Activated CD4-positive, alpha-beta memory T cell treated with anti-CD3 and anti-CD28 coated beads, Interleukin-2, amount 10 ng/mL, durations not matched to agents 7 days and 5 days (primary cell): ENCODE results near the gene ZMYND10. TPM values are rescaled to one million over a fixed set of nuclear protein-coding genes. Genes with fewer than 3 reads are reported as not detected.

Experiments used
- CTCF ChIA-PET: fragments of 350-600 bp; sonication (Branson Sonifier 250); formaldehyde crosslinking; loops from one replicate; lab custom pipeline; 2021; ENCODE audit warnings: antibody characterized with exemption, inconsistent platforms; lab: Charles Lee
- POLR2A ChIA-PET: fragments of 350-600 bp; sonication (Branson Sonifier 250); formaldehyde crosslinking; loops from one replicate; lab custom pipeline; 2021; ENCODE audit warnings: antibody characterized with exemption; lab: Charles Lee
- DNase-seq: peaks from one replicate; pipeline ENCODE4 v3.0.0-alpha.2; 2020
- H3K27ac Mint-ChIP-seq: one replicate; pipeline ENCODE4 v1.8.0; 2021; ENCODE audit warnings: mild to moderate bottlenecking, mixed read lengths
- H3K27me3 Mint-ChIP-seq: one replicate; pipeline ENCODE4 v1.8.0; 2021; ENCODE audit warnings: mixed read lengths
- H3K36me3 Mint-ChIP-seq: one replicate; pipeline ENCODE4 v1.8.0; 2021; ENCODE audit warnings: low read depth, mixed read lengths
- H3K4me1 Mint-ChIP-seq: one replicate; pipeline ENCODE4 v1.8.0; 2021; ENCODE audit warnings: mixed read lengths
- H3K4me3 Mint-ChIP-seq: one replicate; pipeline ENCODE4 v1.8.0; 2021; ENCODE audit warnings: mild to moderate bottlenecking, mixed read lengths
- H3K9me3 Mint-ChIP-seq: one replicate; pipeline ENCODE4 v1.8.0; 2021; ENCODE audit warnings: mixed read lengths
- total RNA-seq, 2 experiments: library from RNA; stranded (reverse); gene quantifications; one replicate each; pipeline ENCODE4 v1.2.3, GENCODE V29; 2021

ZMYND10 gene
- total RNA-seq, 2 experiments from 2014 or later: 1.7 to 3.2 TPM

- peak overlapping the region; percentile 94 for H3K27ac Mint-ChIP-seq
- DNase-seq: no peak
- H3K9me3 Mint-ChIP-seq: no peaks in the 10 kb centered on the region
- ChIA-PET POLR2A (interaction anchor here (0.9 to 32.1 kb wide), 14 partner anchors 3 to 280 kb away, joined by 3 to 704 read pairs (median 12); partner anchors contain the start of genes C3orf18, CISH, CYB561D2 and GNAI2), CTCF (interaction anchor here (0.6 to 5.9 kb wide), 9 partner anchors 8 to 278 kb away, joined by 3 to 65 read pairs (median 5); partner anchors contain the start of genes CYB561D2, HYAL3, NAA80 and NPRL2)
- peaks cover 51% of the 10 kb centered on the region for H3K36me3 Mint-ChIP-seq
- peak overlapping the region; percentile 85 for H3K4me3 Mint-ChIP-seq
- H3K4me1 Mint-ChIP-seq: peaks cover 62% of the 10 kb centered on the region
- H3K27me3 Mint-ChIP-seq: no peaks in the 10 kb centered on the region
Observed at GRCh38 chr3:50340147-50340447, 5.4 kb downstream of the ZMYND10 start.

- peaks cover 61% of the 10 kb centered on the region for H3K4me1 Mint-ChIP-seq
- H3K27ac Mint-ChIP-seq: peak overlapping the region; percentile 94
- no peak for DNase-seq
- H3K36me3 Mint-ChIP-seq: peaks cover 54% of the 10 kb centered on the region
- H3K9me3 Mint-ChIP-seq: no peaks in the 10 kb centered on the region
- ChIA-PET POLR2A (interaction anchor here (1.0 to 32.1 kb wide), 11 partner anchors 3 to 280 kb away, joined by 4 to 704 read pairs (median 36); partner anchors contain the start of genes C3orf18, CISH, CYB561D2 and GNAI2), CTCF (interaction anchor here (0.7 to 5.9 kb wide), 7 partner anchors 9 to 270 kb away, joined by 3 to 65 read pairs (median 5); partner anchors contain the start of genes CYB561D2, HYAL3, NAA80 and NPRL2)
- peak overlapping the region; percentile 85 for H3K4me3 Mint-ChIP-seq
- H3K27me3 Mint-ChIP-seq: no peaks in the 10 kb centered on the region
Observed at GRCh38 chr3:50339485-50340146, 5.9 kb downstream of the ZMYND10 start.

- peaks cover 61% of the 10 kb centered on the region for H3K36me3 Mint-ChIP-seq
- ChIA-PET CTCF (interaction anchor here (0.7 to 7.5 kb wide), 8 partner anchors 10 to 270 kb away, joined by 3 to 65 read pairs (median 7); partner anchors contain the start of genes CYB561D2, HYAL2, HYAL3 and NAA80), POLR2A (interaction anchor here (1.0 to 32.1 kb wide), 10 partner anchors 4 to 268 kb away, joined by 3 to 704 read pairs (median 89); partner anchors contain the start of genes C3orf18, CISH, CYB561D2 and GNAI2)
- peaks cover 65% of the 10 kb centered on the region for H3K4me1 Mint-ChIP-seq
- H3K9me3 Mint-ChIP-seq: no peaks in the 10 kb centered on the region
- DNase-seq: no peak
- H3K4me3 Mint-ChIP-seq: peak overlapping the region; percentile 85
- no peaks in the 10 kb centered on the region for H3K27me3 Mint-ChIP-seq
- peak overlapping the region; percentile 94 for H3K27ac Mint-ChIP-seq
Observed at GRCh38 chr3:50338965-50339364, 6.6 kb downstream of the ZMYND10 start.

DNA sequence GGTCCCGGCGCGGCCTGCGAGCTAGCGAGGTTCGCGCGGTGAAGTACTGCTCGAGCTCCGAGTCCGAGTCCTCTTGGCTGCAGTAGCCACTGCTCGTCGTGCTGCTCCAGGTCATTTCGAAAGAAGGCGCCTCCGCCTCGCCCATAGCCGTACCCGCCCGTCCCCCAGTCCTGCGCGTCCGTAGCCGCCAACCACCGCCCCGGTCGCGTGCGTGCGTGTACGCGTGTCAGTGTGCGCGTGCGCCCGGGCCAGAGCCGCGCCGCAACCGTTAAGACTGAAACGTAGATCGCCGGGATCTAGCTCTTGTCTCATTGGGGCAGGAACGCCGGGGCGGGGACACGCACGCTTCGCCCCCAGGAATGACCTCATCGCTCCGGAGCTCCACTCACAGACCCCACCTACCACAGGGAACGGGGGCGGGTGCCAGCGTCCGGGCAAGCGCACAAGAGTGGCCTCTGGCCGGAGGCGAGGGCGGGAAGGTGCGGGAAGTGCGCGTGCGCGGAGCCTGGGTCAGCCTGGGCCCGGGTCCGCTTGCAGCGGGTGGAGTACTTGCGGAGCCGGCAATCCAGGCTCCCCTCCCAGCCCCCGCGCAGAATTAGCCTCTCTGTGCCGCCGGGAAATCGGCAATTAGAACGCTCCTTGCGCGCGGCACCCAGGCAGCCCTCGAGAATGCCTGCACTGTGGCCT, 8.2 kb downstream of the ZMYND10 start:
- Mint-ChIP-seq H3K27ac (peak overlapping the region; percentile 94), H3K9me3 (no peaks in the 10 kb centered on the region), H3K36me3 (peaks cover 74% of the 10 kb centered on the region), H3K4me1 (peaks cover 63% of the 10 kb centered on the region), H3K4me3 (peak overlapping the region; percentile 85), H3K27me3 (no peaks in the 10 kb centered on the region)
- peak; percentile 97 for DNase-seq
- POLR2A ChIA-PET: interaction anchor here (0.6 to 32.1 kb wide), 26 partner anchors 5 to 1162 kb away, joined by 3 to 704 read pairs (median 5); partner anchors contain the start of genes C3orf18, CISH, CYB561D2 and DCAF1
- CTCF ChIA-PET: interaction anchor here (0.9 to 7.5 kb wide), 18 partner anchors 10 to 275 kb away, joined by 3 to 65 read pairs (median 4); partner anchors contain the start of genes CISH, CYB561D2, GNAI2 and HYAL1

- H3K27me3 Mint-ChIP-seq: no peaks in the 10 kb centered on the region
Observed at GRCh38 chr3:50336452-50337174, 8.9 kb downstream of the ZMYND10 start.

DNA sequence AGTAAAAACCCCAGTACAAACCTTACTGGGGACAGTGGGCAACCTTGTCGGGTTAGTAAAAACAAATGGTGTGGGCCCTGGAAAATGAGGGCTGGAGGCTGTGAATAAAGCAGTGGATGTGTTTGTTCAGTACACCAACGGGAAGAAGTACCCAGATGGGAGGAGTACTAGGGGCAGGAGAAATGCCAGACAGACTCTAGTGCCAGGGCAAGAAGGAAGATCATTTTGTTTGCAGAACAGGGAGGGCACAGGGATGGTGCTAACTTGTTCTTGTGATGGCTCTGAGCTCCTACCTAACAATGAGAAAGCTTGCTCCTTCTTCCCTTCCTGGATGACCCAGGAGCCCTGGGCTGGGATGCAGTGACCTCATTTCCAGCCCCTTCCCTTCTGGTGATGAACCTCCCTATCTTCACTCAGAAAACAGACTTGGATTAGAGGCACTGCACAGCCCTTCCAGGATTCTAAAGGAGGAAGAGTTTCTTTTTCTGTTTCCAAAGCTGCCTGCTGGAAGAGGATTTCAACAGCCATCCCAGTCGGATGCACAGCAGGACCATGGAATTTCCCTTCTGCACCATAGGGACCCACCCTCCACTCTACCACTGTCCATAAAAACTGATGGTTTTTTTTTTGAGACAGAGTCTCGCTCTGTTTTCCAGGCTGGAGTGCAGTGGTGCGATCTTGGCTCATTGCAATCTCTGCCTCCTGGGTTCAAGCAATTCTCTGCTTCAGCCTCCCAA, 11.0 kb downstream of the ZMYND10 start:
- Mint-ChIP-seq H3K27ac (peak overlapping the region; percentile 86), H3K36me3 (peaks cover 86% of the 10 kb centered on the region), H3K4me1 (peaks cover 59% of the 10 kb centered on the region), H3K9me3 (no peaks in the 10 kb centered on the region), H3K27me3 (no peaks in the 10 kb centered on the region), H3K4me3 (peak overlapping the region; percentile 51)
- POLR2A ChIA-PET: interaction anchor here (1.4 to 32.1 kb wide), 6 partner anchors 6 to 272 kb away, joined by 3 to 704 read pairs (median 295); partner anchors contain the start of genes C3orf18, CISH, CYB561D2 and GNAI2
- CTCF ChIA-PET: interaction anchor here (0.8 to 7.5 kb wide), 2 partner anchors 12 to 42 kb away, joined by 4 to 61 read pairs; partner anchors contain the start of genes HYAL2 and IFRD2
- DNase-seq: no peak

More at GRCh38 chr3:50336452-50337174, 8.9 kb downstream of the ZMYND10 start:
- H3K27ac Mint-ChIP-seq: peak overlapping the region; percentile 94
- no peak for DNase-seq
- ChIA-PET CTCF (interaction anchor here (0.9 to 7.5 kb wide), 18 partner anchors 9 to 276 kb away, joined by 3 to 65 read pairs (median 4); partner anchors contain the start of genes CISH, CYB561D2, GNAI2 and HYAL1), POLR2A (interaction anchor here (0.6 to 32.1 kb wide), 27 partner anchors 6 to 1163 kb away, joined by 3 to 704 read pairs (median 5); partner anchors contain the start of genes C3orf18, CISH, CYB561D2 and DCAF1)
- peaks cover 61% of the 10 kb centered on the region for H3K4me1 Mint-ChIP-seq
- H3K36me3 Mint-ChIP-seq: peaks cover 78% of the 10 kb centered on the region
- H3K4me3 Mint-ChIP-seq: peak overlapping the region; percentile 85
- H3K9me3 Mint-ChIP-seq: no peaks in the 10 kb centered on the region

DNA sequence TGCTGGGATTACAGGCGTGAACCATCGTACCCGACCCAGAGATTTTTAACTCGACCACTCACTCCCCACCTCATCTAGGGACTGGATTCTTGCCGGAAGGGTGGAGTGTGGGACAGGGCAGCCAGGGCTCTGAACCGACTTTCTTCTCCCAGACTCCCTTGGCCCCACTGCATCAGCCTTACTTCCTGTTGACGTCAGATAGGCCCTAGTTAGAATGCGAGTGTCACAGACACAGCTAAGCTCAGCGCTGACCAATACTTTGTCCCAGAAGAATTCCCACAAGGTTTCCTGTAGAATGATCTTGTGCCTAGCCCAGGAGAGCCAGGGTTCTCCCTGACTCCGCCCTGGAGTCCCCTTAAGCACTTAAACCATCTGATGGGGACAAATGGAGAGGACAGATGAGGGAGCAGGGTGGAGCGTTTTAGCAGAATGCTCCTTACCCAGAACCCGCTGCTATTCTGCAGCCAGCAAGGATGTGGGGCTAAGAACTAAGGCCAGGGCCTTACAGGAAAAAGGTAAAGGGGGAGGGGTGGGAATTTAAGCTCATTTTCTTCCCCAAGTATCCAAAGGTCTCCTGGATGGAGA, 11.7 kb downstream of the ZMYND10 start:
- no peak for DNase-seq
- Mint-ChIP-seq H3K27ac (peak overlapping the region; percentile 86), H3K4me1 (peaks cover 56% of the 10 kb centered on the region), H3K36me3 (peaks cover 83% of the 10 kb centered on the region), H3K27me3 (no peaks in the 10 kb centered on the region), H3K4me3 (peak overlapping the region; percentile 51), H3K9me3 (no peaks in the 10 kb centered on the region)
- ChIA-PET CTCF (interaction anchor here (7.5 kb wide), 1 partner anchor 11 kb away, joined by 61 read pairs; the partner anchor contains the start of gene HYAL2), POLR2A (interaction anchor here (1.4 to 32.1 kb wide), 6 partner anchors 6 to 273 kb away, joined by 3 to 704 read pairs (median 295); partner anchors contain the start of genes C3orf18, CISH, CYB561D2 and GNAI2)

DNA sequence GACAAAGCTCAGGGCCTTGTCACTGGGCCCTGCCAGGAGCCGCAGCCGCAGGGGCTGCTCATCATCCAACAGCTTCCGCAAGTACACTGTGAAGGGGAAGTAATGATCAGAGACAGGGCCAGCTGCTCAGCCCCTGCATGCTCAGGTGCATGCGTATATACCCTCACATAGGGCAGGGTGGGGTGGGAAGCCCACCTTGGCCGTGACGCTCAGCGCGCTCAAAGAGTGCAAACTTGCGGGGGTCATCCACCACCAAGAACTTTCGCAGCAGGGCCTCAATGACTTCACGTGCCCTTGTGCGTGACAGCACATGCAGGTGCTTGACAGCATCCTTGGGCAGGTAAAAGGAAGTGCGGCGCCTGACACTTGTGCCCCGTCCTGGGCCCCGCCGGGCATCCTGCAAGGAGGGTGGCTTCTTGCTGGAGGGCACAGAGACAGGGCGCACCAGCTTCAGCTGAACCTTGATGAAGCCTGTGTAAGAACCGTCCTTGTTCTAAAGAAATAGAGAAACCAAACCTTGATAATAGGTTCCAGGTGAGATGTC, 14.1 kb downstream of the ZMYND10 start:
- Mint-ChIP-seq H3K36me3 (peaks cover 69% of the 10 kb centered on the region), H3K4me1 (peaks cover 66% of the 10 kb centered on the region), H3K27me3 (no peaks in the 10 kb centered on the region), H3K9me3 (no peaks in the 10 kb centered on the region), H3K4me3 (no peak overlapping the region), H3K27ac (no peak overlapping the region)
- POLR2A ChIA-PET: interaction anchor here (1.7 to 32.1 kb wide), 4 partner anchors 3 to 39 kb away, joined by 7 to 704 read pairs (median 427); partner anchors contain the start of genes CYB561D2, HYAL2, HYAL3 and IFRD2
- DNase-seq: no peak
- CTCF ChIA-PET: interaction anchor here (0.6 to 7.5 kb wide), 4 partner anchors 9 to 39 kb away, joined by 3 to 61 read pairs (median 4); partner anchors contain the start of genes HYAL2, HYAL3, IFRD2 and NAA80

DNA sequence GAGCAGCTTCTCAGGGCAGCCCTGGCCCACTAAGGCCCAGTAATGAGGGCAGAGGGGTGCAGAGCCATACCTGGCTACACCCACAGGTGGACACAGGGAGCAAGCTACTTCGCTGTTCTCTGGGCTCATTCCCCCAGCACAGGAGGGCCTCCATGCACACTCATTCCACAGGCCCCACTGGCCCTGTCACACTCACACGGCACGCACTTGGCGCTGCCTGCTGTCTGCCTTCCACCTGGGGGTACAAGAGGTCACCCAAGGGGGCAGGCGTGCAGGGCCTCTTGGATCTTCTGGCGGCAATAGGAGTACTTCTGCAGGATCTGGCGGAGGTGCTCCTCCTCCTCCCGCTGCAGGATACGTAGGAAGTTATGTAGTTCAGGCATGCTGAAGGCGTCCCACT, 15.2 kb downstream of the ZMYND10 start:
- peaks cover 58% of the 10 kb centered on the region for H3K36me3 Mint-ChIP-seq
- no peak for DNase-seq
- H3K27ac Mint-ChIP-seq: no peak overlapping the region
- H3K4me3 Mint-ChIP-seq: no peak overlapping the region
- peaks cover 58% of the 10 kb centered on the region for H3K4me1 Mint-ChIP-seq
- no peaks in the 10 kb centered on the region for H3K27me3 Mint-ChIP-seq
- ChIA-PET POLR2A (interaction anchor here (1.0 to 32.1 kb wide), 4 partner anchors 2 to 31 kb away, joined by 3 to 704 read pairs (median 354); partner anchors contain the start of genes CYB561D2, HYAL2, HYAL3 and NAA80), CTCF (interaction anchor here (0.6 kb wide), 1 partner anchor 16 kb away, joined by 3 read pairs; no protein-coding TSS in a partner anchor)
- no peaks in the 10 kb centered on the region for H3K9me3 Mint-ChIP-seq

DNA sequence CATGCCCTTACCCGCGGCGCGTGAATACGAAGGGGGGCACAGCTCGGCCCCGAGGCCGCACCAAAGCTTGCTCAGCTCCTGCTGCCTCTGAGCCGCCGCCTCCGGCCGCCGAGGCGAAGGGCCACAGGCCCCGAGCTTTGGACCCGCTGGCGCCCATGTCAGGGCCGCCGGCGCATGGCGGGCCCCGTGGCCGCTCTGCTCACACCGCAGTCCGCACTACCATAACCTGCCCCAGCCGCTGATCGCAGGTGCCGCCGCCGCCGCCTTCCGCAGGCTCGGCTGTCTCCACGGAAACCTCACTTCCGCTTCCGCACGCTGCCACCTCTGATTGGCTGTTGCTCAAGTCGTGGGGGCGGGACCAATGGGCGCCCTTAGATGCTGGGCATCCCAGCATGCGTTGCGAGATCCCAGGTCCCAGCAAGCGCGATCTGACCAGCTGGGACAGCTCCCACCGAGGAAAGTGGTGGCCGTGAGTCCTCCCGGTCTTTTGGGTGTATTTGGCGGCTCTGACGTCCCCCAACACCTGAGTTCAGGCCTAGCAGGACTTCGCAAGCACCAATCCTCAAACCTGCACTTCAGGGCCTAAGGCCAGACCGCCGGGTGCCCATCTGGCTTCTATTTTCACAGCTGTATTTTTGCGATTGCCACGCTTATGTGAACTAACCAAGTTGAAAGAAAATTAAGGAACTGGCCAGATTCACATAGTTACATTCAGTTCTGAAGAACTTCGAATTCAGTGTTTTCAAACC, 17.4 kb downstream of the ZMYND10 start, which contains the start of gene TUSC2:
Gene TUSC2, minus strand, starts transcription at position 281 of the 749 bp plus-strand sequence. Its CDS starts 124 bp downstream, at position 157.
- Mint-ChIP-seq H3K27me3 (no peaks in the 10 kb centered on the region), H3K4me1 (peaks cover 46% of the 10 kb centered on the region), H3K4me3 (peak within 1 kb of the TSS; percentile 93), H3K27ac (peak within 1 kb of the TSS; percentile 79), H3K9me3 (no peaks in the 10 kb centered on the region), H3K36me3 (peaks cover 39% of the 10 kb centered on the region)
- POLR2A ChIA-PET: interaction anchor here (0.9 to 32.1 kb wide), 10 partner anchors 0 to 241 kb away, joined by 3 to 704 read pairs (median 7); partner anchors contain the start of genes CYB561D2, GNAI2, HEMK1 and HYAL2
- peak; percentile 97 for DNase-seq
- CTCF ChIA-PET: interaction anchor here (0.7 to 2.9 kb wide), 6 partner anchors 9 to 81 kb away, joined by 3 to 23 read pairs (median 4); partner anchors contain the start of gene RASSF1
